Measurements from ENCODE around the gene MAZ.

The MAZ gene

DNA sequence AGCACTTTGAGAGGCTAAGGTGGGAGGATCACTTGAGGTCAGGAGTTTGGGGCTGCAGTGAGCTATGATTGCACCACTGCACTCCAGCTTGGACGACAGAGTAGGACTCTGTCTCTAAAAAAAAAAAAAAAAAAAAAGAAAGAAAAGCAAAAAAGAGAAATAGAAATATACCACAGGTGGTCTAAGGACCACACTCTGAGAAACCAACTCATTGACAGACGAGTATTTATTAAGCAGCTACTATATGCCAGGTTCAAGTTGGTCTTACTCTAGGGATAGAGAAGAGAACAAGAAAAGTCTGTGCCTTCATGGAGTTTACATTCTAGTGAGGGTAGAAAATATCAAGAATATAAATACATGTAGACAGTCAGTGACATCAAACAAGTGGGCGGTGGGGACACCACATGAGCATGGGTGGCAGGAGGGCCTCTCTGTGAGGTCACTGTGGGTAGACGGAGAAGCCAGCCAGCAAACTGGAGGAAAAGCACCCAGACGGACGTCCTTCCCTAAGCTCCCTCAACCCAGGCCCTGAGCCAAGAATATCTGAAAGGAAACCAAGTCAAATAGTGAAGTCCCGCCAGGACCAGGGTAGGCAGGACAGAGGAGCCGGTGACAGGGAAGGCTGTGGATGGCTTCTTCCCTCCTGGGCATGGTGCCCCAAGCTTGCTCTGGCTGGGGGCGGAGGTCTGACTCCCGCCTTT is 52.0 kb downstream of the MAZ start:
- no peak for DNase-seq

DNA sequence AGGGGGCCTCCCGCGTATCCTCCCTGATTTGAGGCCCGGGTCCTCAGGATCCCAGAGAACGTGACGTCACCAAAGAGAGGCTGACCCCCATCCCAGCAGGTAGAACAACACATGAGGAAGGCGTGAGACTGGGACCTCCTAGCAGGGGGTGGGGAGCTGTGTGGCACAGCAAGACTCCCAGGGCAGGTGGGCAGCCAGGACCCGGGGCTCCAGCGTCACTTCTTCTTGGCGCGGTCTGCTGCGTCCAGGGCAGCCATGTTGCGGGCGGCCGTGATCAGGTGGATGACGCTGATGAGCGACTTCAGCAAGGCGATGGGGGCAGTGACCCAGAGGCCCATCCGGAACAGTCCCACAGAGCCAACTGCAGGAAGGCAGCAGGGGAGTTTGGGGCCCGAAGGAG is 52.6 kb downstream of the MAZ start:
- DNase-seq, result no peak

DNA sequence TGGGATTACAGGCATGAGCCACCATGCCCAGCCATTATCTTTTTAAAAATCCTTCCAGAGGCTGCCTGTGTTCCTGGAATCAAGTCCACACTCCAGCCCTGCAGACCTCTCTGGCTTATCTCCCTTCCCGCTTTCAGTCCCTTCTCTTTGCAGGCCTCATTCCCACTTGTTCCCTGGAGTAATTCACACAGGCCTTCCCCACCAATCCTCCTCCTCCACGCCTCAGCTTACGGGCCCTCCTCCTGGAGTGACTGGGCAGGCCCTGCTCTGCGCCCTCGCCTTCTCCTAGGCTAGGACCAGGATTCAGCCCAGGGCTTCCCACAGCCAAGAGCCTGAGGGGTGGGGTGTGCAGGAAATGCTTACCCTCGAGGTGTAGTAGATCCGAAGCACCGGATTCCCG is 53.9 kb downstream of the MAZ start:
- DNase-seq, result no peak

Data from NCI-H2029 (cell line).